Esophagus (tissue), 2 donors: ENCODE measurements around the gene OR2J3. TPM values are rescaled to one million over a fixed set of nuclear protein-coding genes. Genes with fewer than 3 reads are reported as not detected.
"Not testable (repeated sequence)": the region's sequence is repeated elsewhere in the genome, so short reads cannot be mapped to it uniquely, and the experiment has no call there.

Experiments
- H3K27ac ChIP-seq, 2 donors: one replicate each; pipeline ENCODE4 v1.5.1; 2013; ENCODE audit warnings: low read depth in 2 of 2, mild to moderate bottlenecking in 2 of 2, inconsistent platforms in 1 of 2, low read length in 1 of 2, moderate library complexity in 1 of 2
- H3K27me3 ChIP-seq, 2 donors: one replicate each; pipeline ENCODE4 v1.6.1; 2013; ENCODE audit warnings: low read length in 2 of 2, control low read depth in 1 of 2, mild to moderate bottlenecking in 1 of 2; ENCODE audit not compliant: insufficient read depth in 2 of 2, control insufficient read depth in 1 of 2
- H3K36me3 ChIP-seq, 2 donors: one replicate each; pipeline ENCODE4 v1.6.1; 2013; ENCODE audit warnings: low read length in 1 of 2; ENCODE audit not compliant: control insufficient read depth in 2 of 2, insufficient read depth in 2 of 2
- H3K4me1 ChIP-seq, 2 donors: one replicate each; pipeline ENCODE4 v1.6.1; 2013; ENCODE audit warnings: low read length in 1 of 2; ENCODE audit not compliant: control insufficient read depth in 2 of 2, insufficient read depth in 2 of 2
- H3K4me3 ChIP-seq, 2 donors: one replicate each; pipeline ENCODE4 v1.5.1; 2013; ENCODE audit warnings: low read length in 2 of 2, mild to moderate bottlenecking in 2 of 2, low read depth in 1 of 2, moderate library complexity in 1 of 2
- H3K9me3 ChIP-seq, 2 donors: one replicate each; pipeline ENCODE4 v1.6.1; 2013; ENCODE audit warnings: mild to moderate bottlenecking in 2 of 2, low read depth in 1 of 2, low read length in 1 of 2, moderate library complexity in 1 of 2; ENCODE audit not compliant: control insufficient read depth in 2 of 2, insufficient read depth in 1 of 2
- WGBS, 2 donors: extraction: QIAGEN DNeasy Blood & Tissue Kit; methylation state at CpG; one replicate each; pipeline ENCODE4 v1.1.7; 2013; 5-methylcytosine and 5-hydroxymethylcytosine counted together
- polyA plus RNA-seq, 2 donors: library from polyadenylated mRNA; stranded (reverse); fragments of 200-250 nt; gene quantifications; one replicate each; pipeline ENCODE4 v1.2.3, GENCODE V29; 2013
- donor health status: healthy with polysubstance abuse.
- donor health status: Bipolar disorder and iron deficiency.

The OR2J3 gene
- polyA plus RNA-seq, 2 donors = not detected

- not testable (repeated sequence) for H3K4me3 ChIP-seq, H3K4me1 ChIP-seq, H3K36me3 ChIP-seq, H3K27ac ChIP-seq, H3K9me3 ChIP-seq, H3K27me3 ChIP-seq
- 88 to 95% methylated on average over 1 of the region's 3 CpGs for WGBS, 2 donors
Measured at GRCh38 chr6:29114964-29115363, 7.1 kb downstream of the OR2J3 start.

DNA sequence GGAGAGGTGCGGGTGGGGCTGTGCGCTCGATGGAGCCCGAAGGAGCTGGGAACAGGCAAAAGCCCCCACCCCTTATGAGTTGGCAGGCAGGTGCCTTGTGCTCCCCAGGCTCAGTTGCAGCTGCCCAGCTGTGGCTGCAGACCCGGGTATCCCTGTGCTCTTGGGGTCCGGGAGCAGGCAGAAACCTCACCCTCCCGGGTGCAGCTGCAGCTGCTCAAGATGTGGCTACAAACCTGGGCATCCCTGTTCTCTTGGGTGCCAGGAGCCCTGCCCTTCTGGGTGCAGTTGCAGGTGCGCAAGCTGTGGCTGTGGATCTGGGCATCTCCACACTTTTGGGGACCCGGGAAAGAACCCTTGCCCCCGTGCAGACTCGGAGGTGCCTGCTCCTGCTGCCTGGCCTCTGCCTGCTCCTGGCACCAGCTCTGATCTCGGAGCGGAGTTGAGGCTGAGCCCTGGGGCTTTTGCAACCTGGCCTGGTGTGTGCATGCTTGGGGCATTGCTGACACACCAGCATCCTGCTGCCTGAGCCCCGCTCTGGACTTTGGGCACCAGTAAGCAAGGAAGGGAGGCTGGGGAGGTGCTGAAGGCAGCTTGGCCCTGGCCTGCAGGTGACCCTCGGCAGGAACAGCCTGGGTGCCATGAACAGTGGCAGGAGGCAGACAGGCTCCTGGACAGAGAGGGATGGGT, 21.6 kb downstream of the OR2J3 start:
- no peaks in the 10 kb centered on the region for H3K36me3 ChIP-seq
- H3K4me3 ChIP-seq = no peak overlapping the region
- WGBS, 2 donors = 69 to 75% methylated on average over 15 of the region's 15 CpGs

GRCh38 chr6:29130644-29131043, 22.8 kb downstream of the OR2J3 start:
- Histone ChIP-seq H3K27ac (no peak overlapping the region), H3K27me3 (no peaks in the 10 kb centered on the region), H3K9me3 (peaks cover 0 to 2% of the 10 kb centered on the region in 2 donors), H3K4me1 (no peaks in the 10 kb centered on the region), H3K36me3 (no peaks in the 10 kb centered on the region), H3K4me3 (no peak overlapping the region)
- 73 to 84% methylated on average over 4 of the region's 4 CpGs for WGBS, 2 donors

More for the DNA sequence above, 21.6 kb downstream of the OR2J3 start:
- H3K27me3 ChIP-seq = no peaks in the 10 kb centered on the region
- no peaks in the 10 kb centered on the region for H3K4me1 ChIP-seq
- H3K9me3 ChIP-seq = peaks cover 0 to 2% of the 10 kb centered on the region in 2 donors
- no peak overlapping the region for H3K27ac ChIP-seq

GRCh38 chr6:29131691-29132090, 23.8 kb downstream of the OR2J3 start:
- no peak overlapping the region for H3K4me3 ChIP-seq
- WGBS, 2 donors = 66 to 78% methylated on average over 2 of the region's 2 CpGs
- no peaks in the 10 kb centered on the region for H3K4me1 ChIP-seq
- H3K36me3 ChIP-seq = no peaks in the 10 kb centered on the region
- H3K9me3 ChIP-seq = peaks cover 0 to 2% of the 10 kb centered on the region in 2 donors
- H3K27ac ChIP-seq = no peak overlapping the region
- H3K27me3 ChIP-seq = no peaks in the 10 kb centered on the region

GRCh38 chr6:29137724-29138123, 29.9 kb downstream of the OR2J3 start:
- H3K4me1 ChIP-seq = no peaks in the 10 kb centered on the region
- H3K27me3 ChIP-seq = no peaks in the 10 kb centered on the region
- no peak overlapping the region for H3K4me3 ChIP-seq
- H3K9me3 ChIP-seq = no peaks in the 10 kb centered on the region
- no peaks in the 10 kb centered on the region for H3K36me3 ChIP-seq
- 86% methylated on average over 4 of the region's 4 CpGs for WGBS, 2 donors
- no peak overlapping the region for H3K27ac ChIP-seq

DNA sequence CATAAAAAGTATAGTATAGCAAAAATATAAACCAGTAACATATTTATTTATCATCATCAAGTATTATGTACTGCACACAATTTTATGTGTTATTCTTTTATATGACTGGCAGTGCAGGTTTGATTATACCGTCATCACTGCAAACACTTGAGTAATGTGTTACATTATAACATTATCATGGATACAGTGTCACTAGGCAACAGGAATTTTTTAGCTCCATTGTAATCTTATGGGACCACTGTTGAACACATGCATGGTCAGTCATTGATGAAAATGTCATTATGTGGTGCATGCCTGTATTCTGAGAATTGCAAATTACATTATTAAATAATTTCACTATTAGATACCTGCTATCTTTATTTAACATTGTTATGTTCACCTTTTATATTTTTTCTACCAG, 33.7 kb downstream of the OR2J3 start:
- Histone ChIP-seq H3K9me3 (no peaks in the 10 kb centered on the region), H3K4me3 (no peak overlapping the region), H3K4me1 (no peaks in the 10 kb centered on the region), H3K27ac (no peak overlapping the region), H3K36me3 (no peaks in the 10 kb centered on the region), H3K27me3 (no peaks in the 10 kb centered on the region)
- 88 to 91% methylated on average over 1 of the region's 1 CpG for WGBS, 2 donors

DNA sequence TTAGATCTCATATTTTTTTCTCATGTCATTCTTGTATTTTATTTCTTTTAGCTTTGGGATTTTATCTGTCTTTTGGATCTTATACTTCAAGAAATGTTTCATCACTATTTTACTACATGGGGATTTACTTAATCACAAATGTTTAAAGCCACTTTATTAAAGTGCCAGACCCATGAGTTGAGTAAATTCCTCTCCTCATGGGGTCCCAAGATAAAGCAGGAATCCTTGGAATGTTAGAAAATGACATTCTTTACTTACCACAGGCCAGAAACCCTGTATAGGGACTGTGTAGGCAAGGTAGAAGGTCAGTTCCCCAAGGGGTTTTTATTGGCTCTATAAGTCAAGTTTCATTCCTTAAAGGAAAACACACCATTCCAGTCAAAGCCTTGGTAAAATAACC, 34.5 kb downstream of the OR2J3 start:
- no peak overlapping the region for H3K27ac ChIP-seq
- no peaks in the 10 kb centered on the region for H3K4me1 ChIP-seq
- no peaks in the 10 kb centered on the region for H3K9me3 ChIP-seq
- no peaks in the 10 kb centered on the region for H3K36me3 ChIP-seq
- H3K27me3 ChIP-seq = no peaks in the 10 kb centered on the region
- no peak overlapping the region for H3K4me3 ChIP-seq

- 57% methylated on average over 2 of the region's 2 CpGs for WGBS, 2 donors
- Histone ChIP-seq H3K36me3 (no peaks in the 10 kb centered on the region), H3K27ac (no peak overlapping the region), H3K9me3 (no peaks in the 10 kb centered on the region), H3K27me3 (no peaks in the 10 kb centered on the region), H3K4me3 (no peak overlapping the region), H3K4me1 (no peaks in the 10 kb centered on the region)
Measured at GRCh38 chr6:29146179-29146578, 38.3 kb downstream of the OR2J3 start.

DNA sequence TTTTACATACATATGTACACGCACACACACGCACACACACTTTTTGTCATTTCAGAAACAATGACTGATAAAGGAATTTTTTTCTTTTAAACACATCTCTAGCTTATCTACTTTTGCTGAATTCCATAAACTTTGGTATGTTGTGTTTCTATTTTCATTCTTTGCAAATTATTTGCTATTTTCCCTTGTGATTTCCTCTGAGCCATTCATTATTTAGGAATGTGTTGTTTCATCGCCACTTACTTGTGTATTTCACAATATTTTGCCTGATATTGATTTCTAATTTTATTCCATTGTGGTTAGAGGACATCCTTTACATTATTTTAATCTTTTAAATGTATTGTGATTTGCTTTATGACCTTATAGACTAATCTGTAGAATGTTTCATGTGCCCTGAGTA, 39.2 kb downstream of the OR2J3 start:
- H3K9me3 ChIP-seq = no peaks in the 10 kb centered on the region
- H3K27me3 ChIP-seq = no peaks in the 10 kb centered on the region
- H3K36me3 ChIP-seq = no peaks in the 10 kb centered on the region
- H3K4me1 ChIP-seq = no peaks in the 10 kb centered on the region
- WGBS, 2 donors = 92 to 95% methylated on average over 3 of the region's 3 CpGs
- H3K4me3 ChIP-seq = no peak overlapping the region
- H3K27ac ChIP-seq = no peak overlapping the region

- H3K4me3 ChIP-seq, H3K36me3 ChIP-seq, H3K27ac ChIP-seq, H3K4me1 ChIP-seq, H3K27me3 ChIP-seq, H3K9me3 ChIP-seq: not testable (repeated sequence)
- WGBS, 2 donors = 74 to 79% methylated on average over 3 of the region's 3 CpGs
Measured at GRCh38 chr6:29149444-29149843, 41.6 kb downstream of the OR2J3 start.
